CD4-positive, alpha-beta T cell (primary cell): Measurements from ENCODE around the gene D2HGDH. TPM values are rescaled to one million over a fixed set of nuclear protein-coding genes. Genes with fewer than 3 reads are reported as not detected.

Experiments
- ATAC-seq: fragments of 200-7000 bp; cut with Tn5 transposase; one replicate; pipeline ENCODE4 v1.10.0; 2022; ENCODE audit warnings: mild to moderate bottlenecking; ENCODE audit not compliant: poor library complexity
- CTCF ChIA-PET: fragments of 350-600 bp; sonication (Branson Sonifier 250); formaldehyde crosslinking; loops from one replicate; lab custom pipeline; 2021; ENCODE audit warnings: antibody characterized with exemption, inconsistent platforms; lab: Charles Lee
- POLR2A ChIA-PET: fragments of 350-600 bp; sonication (Branson Sonifier 250); formaldehyde crosslinking; loops from one replicate; lab custom pipeline; 2021; ENCODE audit warnings: antibody characterized with exemption, inconsistent platforms; lab: Charles Lee
- DNase-seq, 14 experiments: peaks; one replicate each; pipeline ENCODE4 v3.0.0-alpha.2; 2013 to 2020; ENCODE audit warnings: mixed read lengths in 2 of 14
- H3K27ac ChIP-seq, 2 donors: one replicate each; pipeline versions ENCODE4 v1.5.1 to v1.7.0; 2013; ENCODE audit warnings: low read length in 2 of 2, low read depth in 1 of 2, mild to moderate bottlenecking in 1 of 2
- H3K27me3 ChIP-seq, 2 experiments: 1 replicate in 1 of 2; 2 replicates in 1 of 2; pipeline versions ENCODE4 v1.6.1 to v1.7.0; 2013; ENCODE audit warnings: low read length in 2 of 2, control low read depth in 1 of 2, mild to moderate bottlenecking in 1 of 2, moderate library complexity in 1 of 2; ENCODE audit not compliant: insufficient read depth in 2 of 2, control insufficient read depth in 1 of 2
- H3K36me3 ChIP-seq: one replicate; pipeline ENCODE4 v1.6.1; 2013; ENCODE audit warnings: low read length, control low read depth; ENCODE audit not compliant: insufficient read depth
- H3K4me1 ChIP-seq: one replicate; pipeline ENCODE4 v1.6.1; 2013; ENCODE audit warnings: low read length, control low read depth; ENCODE audit not compliant: insufficient read depth
- H3K4me3 ChIP-seq: one replicate; pipeline ENCODE4 v1.5.1; 2013; ENCODE audit warnings: mild to moderate bottlenecking, low read length, moderate library complexity
- H3K9me3 ChIP-seq, 2 experiments: 1 replicate in 1 of 2; 2 replicates in 1 of 2; pipeline versions ENCODE4 v1.6.1 to v1.7.0; 2013; ENCODE audit warnings: low read length in 2 of 2, mild to moderate bottlenecking in 2 of 2, control low read depth in 1 of 2, moderate library complexity in 1 of 2; ENCODE audit not compliant: control insufficient read depth in 1 of 2, insufficient read depth in 1 of 2
- H3K27ac Mint-ChIP-seq: one replicate; pipeline ENCODE4 v1.8.0; 2020; ENCODE audit warnings: mixed read lengths
- H3K27me3 Mint-ChIP-seq: one replicate; pipeline ENCODE4 v1.8.0; 2021; ENCODE audit warnings: mixed read lengths
- H3K36me3 Mint-ChIP-seq: one replicate; pipeline ENCODE4 v1.8.0; 2021; ENCODE audit warnings: low read depth, mixed read lengths
- H3K4me1 Mint-ChIP-seq: one replicate; pipeline ENCODE4 v1.8.0; 2021; ENCODE audit warnings: low read depth, mixed read lengths
- H3K4me3 Mint-ChIP-seq: one replicate; pipeline ENCODE4 v1.8.0; 2020; ENCODE audit warnings: mild to moderate bottlenecking, mixed read lengths
- H3K9me3 Mint-ChIP-seq: one replicate; pipeline ENCODE4 v1.8.0; 2020; ENCODE audit warnings: mixed read lengths
- intact Hi-C, 2 experiments: fragments of 100-400 bp; cut with DNase I in 1 of 2; cut with micrococcal nuclease in 1 of 2; formaldehyde crosslinking; loops; one replicate each; pipeline versions ENCODE4 v1.15.1 to v1.9.0; 2023 to 2025; cut with DNase I, micrococcal nuclease
- total RNA-seq, 174 experiments: library from RNA in 2 of 174; stranded (reverse) in 2 of 174; gene quantifications; one replicate each; pipeline ENCODE4 v1.2.3 and lab custom pipeline; 2021 to 2026
- TF ChIP-seq, protein P1 (sequence below): fragments of 200-600 bp; IDR thresholded peaks from one replicate; pipeline ENCODE4 v1.8.0; 2022; ENCODE audit warnings: antibody characterized with exemption, mild to moderate bottlenecking

D2HGDH gene
- total RNA-seq, 2 experiments from 2014 or later = 27.6 to 30.6 TPM

DNA sequence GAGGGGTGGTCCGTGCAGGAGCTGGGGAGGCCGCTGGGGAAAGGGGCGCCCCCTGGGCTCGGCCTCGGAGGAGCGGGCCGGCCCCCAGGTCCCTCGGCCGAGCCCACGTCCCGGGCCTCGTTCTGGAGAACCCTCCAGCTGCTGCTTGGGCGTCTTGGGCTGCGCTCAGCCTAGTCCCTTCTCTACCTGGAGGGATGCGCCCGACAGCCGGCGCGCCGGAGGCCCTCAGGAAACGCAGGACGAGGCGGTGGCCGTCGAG is 293 bp upstream of the D2HGDH start:
- Histone ChIP-seq H3K9me3 (no peaks in the 10 kb centered on the region), H3K4me1 (peaks cover 43% of the 10 kb centered on the region), H3K36me3 (peaks cover 9% of the 10 kb centered on the region), H3K27me3 (no peaks in the 10 kb centered on the region), H3K27ac (no peak overlapping the region), H3K4me3 (peak overlapping the region; percentile 45)
- ChIA-PET POLR2A (interaction anchor here (0.8 to 4.4 kb wide), 14 partner anchors 20 to 1169 kb away, joined by 3 to 49 read pairs (median 5); partner anchors contain the start of genes DTYMK, HDLBP, ING5 and SEPTIN2), CTCF (interaction anchor here (0.9 to 4.1 kb wide), 3 partner anchors 29 to 55 kb away, joined by 4 to 19 read pairs (median 6); partner anchors contain the start of gene ING5)
- peak overlapping the region; percentile 67 for H3K4me3 Mint-ChIP-seq
- DNase-seq (no peak), ATAC-seq (no peak)
- intact Hi-C loops = loop anchor here (1.0 to 10.0 kb wide), 9 partner anchors 32 to 882 kb away; partner anchors contain the start of genes ING5 (in 2 of the 2), ATG4B (in 1 of the 2), DTYMK (in 1 of the 2) and FARP2 (in 1 of the 2)
- TF ChIP-seq, protein P1, sequence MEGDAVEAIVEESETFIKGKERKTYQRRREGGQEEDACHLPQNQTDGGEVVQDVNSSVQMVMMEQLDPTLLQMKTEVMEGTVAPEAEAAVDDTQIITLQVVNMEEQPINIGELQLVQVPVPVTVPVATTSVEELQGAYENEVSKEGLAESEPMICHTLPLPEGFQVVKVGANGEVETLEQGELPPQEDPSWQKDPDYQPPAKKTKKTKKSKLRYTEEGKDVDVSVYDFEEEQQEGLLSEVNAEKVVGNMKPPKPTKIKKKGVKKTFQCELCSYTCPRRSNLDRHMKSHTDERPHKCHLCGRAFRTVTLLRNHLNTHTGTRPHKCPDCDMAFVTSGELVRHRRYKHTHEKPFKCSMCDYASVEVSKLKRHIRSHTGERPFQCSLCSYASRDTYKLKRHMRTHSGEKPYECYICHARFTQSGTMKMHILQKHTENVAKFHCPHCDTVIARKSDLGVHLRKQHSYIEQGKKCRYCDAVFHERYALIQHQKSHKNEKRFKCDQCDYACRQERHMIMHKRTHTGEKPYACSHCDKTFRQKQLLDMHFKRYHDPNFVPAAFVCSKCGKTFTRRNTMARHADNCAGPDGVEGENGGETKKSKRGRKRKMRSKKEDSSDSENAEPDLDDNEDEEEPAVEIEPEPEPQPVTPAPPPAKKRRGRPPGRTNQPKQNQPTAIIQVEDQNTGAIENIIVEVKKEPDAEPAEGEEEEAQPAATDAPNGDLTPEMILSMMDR = no peak
- peak overlapping the region; percentile 65 for H3K27ac Mint-ChIP-seq
- no peaks in the 10 kb centered on the region for H3K27me3 Mint-ChIP-seq
- peaks cover 10% of the 10 kb centered on the region for H3K4me1 Mint-ChIP-seq
- H3K9me3 Mint-ChIP-seq = no peaks in the 10 kb centered on the region
- no peaks in the 10 kb centered on the region for H3K36me3 Mint-ChIP-seq

DNA sequence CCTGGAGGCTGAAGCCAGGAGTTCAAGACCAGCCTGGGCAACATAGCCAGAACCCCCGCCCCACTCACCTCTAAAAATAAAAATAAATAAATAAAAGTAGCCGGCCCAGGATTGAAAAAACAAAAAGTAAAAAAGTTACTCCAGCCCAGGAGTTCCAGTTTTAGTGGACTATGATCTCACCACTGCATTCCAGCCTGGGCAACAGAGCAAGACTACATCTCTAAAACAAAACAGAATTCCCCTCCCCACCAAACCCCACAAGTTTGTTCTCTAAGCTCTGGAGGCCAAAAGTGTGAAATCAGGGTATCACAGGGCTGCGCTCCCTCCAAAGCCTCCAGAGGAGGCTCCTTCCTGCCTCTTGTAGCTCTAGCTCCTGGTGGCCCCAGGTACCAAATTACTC is 1.7 kb downstream of the D2HGDH start:
- Mint-ChIP-seq H3K27ac (peak overlapping the region; percentile 79), H3K36me3 (no peaks in the 10 kb centered on the region), H3K4me1 (peaks cover 23% of the 10 kb centered on the region), H3K27me3 (no peaks in the 10 kb centered on the region), H3K9me3 (no peaks in the 10 kb centered on the region), H3K4me3 (peak overlapping the region; percentile 85)
- Histone ChIP-seq H3K4me1 (peaks cover 57% of the 10 kb centered on the region), H3K4me3 (no peak overlapping the region), H3K36me3 (peaks cover 11% of the 10 kb centered on the region), H3K9me3 (no peaks in the 10 kb centered on the region), H3K27me3 (no peaks in the 10 kb centered on the region), H3K27ac (no peak overlapping the region)
- intact Hi-C loops = loop anchor here in 1 of 2 experiments (5.0 to 10.0 kb wide), 3 partner anchors 121 to 581 kb away; partner anchors contain the start of genes PDCD1 and PPP1R7
- ATAC-seq = no peak
- POLR2A ChIA-PET = interaction anchor here (0.6 to 2.6 kb wide), 3 partner anchors 10 to 387 kb away, joined by 3 to 10 read pairs (median 3); partner anchors contain the start of gene DTYMK
- TF ChIP-seq, protein P1 = no peak
- DNase-seq = no peak
- CTCF ChIA-PET = no interaction called here

DNA sequence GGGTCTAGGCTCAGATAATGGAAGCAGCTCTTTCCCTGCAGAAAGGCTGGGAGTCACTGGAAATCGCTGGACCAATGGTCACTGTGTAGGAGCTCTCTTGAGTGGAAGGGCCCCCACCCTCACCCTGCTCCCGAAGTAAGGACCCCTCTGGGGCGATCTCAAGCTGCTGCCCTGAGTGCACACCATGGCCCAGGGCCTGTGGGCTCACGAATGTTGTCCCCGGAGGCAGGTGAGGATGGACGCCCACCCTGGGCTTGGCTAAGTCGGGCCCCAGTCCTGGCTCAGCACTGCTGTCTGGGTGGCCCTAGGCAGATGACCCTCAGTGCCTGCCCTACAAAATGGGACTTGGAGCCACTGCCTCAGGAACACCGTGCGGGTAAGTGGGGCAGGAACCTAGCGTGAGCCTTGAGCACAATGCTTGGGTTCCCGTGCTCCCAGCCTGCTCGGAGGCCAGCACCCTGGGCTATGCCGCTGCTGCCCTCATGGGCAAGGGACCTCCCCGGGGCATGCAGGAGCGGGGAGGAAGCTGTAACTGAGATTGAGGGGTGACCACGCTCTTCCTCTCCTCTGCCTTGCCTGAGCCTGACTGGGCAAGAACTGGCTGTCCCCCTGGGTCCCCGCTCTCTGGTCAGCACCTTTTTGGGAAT is 3.7 kb downstream of the D2HGDH start:
- Mint-ChIP-seq H3K27ac (peak overlapping the region; percentile 61), H3K27me3 (no peaks in the 10 kb centered on the region), H3K4me1 (peaks cover 22% of the 10 kb centered on the region), H3K9me3 (no peaks in the 10 kb centered on the region), H3K4me3 (peak overlapping the region; percentile 85), H3K36me3 (no peaks in the 10 kb centered on the region)
- intact Hi-C loops = loop anchor here in 1 of 2 experiments (5.0 to 10.0 kb wide), 3 partner anchors 119 to 583 kb away; partner anchors contain the start of genes PDCD1 and PPP1R7
- Histone ChIP-seq H3K36me3 (peaks cover 11% of the 10 kb centered on the region), H3K27me3 (no peaks in the 10 kb centered on the region), H3K4me1 (peaks cover 60% of the 10 kb centered on the region), H3K27ac (no peak overlapping the region), H3K9me3 (peaks cover 0 to 9% of the 10 kb centered on the region in 2 experiments), H3K4me3 (no peak overlapping the region)
- TF ChIP-seq, protein P1 = no peak
- POLR2A ChIA-PET = no interaction called here
- CTCF ChIA-PET = no interaction called here
- ATAC-seq = no peak
- no peak for DNase-seq
